GM19397 (cell line): ENCODE results near the gene SMC5.
"Not testable (repeated sequence)": the region's sequence is repeated elsewhere in the genome, so short reads cannot be mapped to it uniquely, and the experiment has no call there.

ENCODE experiments used
- ATAC-seq: cut with Tn5 transposase; IDR thresholded peaks from one replicate; pipeline ENCODE4 v1.9.1; 2021; ENCODE audit warnings: mild to moderate bottlenecking, moderate library complexity; ENCODE audit not compliant: unreplicated experiment

The SMC5 gene

DNA sequence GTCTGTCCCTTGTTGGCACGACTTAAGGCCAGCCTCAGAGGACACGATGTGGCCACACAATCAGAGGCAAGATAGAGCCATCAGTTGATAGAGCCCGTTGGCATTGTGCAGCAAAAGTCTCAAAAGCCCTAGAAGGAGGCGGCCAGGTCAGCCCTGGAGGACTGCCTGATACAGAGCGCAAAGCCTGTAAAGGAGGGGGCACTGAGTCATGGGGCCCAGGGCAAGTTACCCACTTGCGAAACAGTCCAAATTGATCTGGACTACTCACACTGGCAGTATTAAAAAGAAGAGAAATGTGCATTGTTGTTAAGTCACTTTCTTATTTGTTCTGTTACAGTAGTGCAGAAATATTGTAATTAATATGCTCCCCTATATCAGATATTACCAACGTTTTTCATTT lies 104.2 kb downstream of the SMC5 start:
- no peak for ATAC-seq

DNA sequence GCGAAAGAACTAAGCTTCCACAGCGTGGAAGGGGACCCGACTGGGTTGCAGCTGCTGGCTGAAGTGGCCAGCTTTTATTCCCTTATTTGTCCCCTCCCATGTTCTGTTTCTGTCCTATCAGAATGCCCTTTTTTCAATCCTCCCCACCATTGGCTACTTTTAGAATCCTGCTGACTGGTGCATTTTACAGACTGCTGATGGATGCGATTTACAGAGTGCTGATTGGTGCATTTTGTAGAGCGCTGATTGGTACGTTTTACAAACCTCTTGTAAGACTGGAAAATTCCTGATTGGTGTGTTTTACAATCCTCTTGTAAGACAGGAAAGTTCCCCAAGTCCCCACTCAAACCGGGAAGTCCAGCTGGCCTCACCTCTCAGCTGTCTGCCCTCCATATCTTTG lies 105.0 kb downstream of the SMC5 start:
- ATAC-seq: no peak

DNA sequence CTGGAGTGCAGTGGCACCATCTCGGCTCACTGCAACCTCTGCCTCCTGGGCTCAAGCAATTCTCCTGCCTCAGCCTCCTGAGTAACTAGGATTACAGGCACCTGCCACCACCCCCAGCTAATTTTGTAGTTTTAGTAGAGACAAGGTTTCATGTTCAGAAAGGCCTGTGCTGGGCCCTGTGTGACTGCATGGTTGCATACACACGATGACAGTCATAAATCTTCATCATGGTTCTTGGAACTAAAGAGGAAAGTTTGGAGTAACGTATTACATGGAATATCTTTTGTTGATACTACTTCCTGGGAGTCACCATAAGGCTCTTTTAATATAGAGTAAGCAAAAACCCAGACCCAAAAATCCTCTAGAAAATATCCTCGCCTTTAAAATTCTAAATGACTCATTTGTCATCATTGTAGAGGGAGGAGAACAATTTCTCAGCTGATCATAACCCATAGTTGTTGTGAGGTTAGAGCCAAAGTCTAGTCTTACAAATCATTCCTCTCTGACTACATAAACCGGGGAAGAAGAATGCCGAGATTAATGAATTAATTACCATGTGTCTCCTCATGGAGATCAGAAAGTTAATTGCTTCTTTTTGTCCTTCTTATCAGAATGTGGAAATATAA lies 108.6 kb downstream of the SMC5 start:
- no peak for ATAC-seq

DNA sequence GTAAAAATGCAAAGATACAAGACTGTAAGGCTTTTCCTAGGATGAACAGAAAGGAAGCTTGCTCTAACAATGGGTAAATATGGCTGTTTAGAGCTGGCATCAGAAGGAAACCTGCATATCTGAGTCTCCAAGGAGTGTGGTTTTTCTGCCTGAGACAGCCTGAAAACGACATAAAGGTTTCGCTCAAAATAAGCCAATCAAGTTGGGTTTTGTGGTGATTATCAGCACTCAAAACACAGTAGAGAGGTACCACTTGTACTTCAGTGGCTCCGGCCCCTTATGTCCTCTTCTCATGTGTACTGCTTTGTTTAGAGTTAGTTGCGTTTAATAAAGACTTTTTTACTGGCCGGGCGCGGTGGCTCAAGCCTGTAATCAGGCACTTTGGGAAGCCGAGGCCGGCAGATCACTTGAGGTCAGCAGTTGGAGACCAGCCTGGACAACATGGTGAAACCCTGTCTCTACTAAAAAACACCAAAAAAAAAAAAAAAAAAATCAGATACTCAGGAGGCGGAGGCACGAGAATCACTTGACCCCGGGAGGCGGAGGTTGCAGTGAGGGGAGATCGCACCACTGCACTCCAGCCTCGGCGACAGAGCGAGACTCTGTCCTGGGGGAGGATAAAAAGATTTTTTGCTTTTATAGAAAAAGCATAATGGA lies 116.3 kb downstream of the SMC5 start:
- ATAC-seq: no peak

DNA sequence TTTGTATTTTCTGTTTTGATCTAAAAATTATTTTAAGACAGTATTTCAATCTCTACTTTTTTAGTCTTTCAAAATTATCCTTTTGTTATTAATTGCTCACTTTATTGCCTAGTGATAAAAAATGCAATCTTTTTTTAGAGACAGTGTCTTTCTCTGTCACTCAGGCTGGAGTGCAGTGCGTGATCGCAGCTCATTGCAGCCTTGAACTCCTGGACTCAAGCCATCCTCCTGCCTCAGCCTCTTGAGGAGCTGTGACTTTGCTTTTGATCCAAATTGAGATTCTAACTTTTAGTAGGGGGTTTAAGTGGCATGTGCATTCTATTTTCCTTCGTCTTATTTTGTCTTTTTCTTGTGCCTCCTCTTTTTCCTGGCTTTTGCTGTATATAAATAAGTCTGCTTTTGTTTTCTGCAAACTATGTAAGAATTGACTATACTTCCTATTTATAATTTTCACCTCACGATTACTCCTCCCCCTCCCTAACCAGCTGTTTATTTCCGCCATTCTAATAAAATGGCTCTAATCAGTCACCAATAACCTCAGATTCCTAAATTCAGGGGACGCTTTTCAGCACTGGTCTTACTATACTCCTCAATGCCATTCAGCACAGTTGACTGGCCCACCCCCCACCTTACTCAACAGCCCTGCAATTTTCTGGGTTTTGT lies 123.4 kb downstream of the SMC5 start:
- no peak for ATAC-seq

DNA sequence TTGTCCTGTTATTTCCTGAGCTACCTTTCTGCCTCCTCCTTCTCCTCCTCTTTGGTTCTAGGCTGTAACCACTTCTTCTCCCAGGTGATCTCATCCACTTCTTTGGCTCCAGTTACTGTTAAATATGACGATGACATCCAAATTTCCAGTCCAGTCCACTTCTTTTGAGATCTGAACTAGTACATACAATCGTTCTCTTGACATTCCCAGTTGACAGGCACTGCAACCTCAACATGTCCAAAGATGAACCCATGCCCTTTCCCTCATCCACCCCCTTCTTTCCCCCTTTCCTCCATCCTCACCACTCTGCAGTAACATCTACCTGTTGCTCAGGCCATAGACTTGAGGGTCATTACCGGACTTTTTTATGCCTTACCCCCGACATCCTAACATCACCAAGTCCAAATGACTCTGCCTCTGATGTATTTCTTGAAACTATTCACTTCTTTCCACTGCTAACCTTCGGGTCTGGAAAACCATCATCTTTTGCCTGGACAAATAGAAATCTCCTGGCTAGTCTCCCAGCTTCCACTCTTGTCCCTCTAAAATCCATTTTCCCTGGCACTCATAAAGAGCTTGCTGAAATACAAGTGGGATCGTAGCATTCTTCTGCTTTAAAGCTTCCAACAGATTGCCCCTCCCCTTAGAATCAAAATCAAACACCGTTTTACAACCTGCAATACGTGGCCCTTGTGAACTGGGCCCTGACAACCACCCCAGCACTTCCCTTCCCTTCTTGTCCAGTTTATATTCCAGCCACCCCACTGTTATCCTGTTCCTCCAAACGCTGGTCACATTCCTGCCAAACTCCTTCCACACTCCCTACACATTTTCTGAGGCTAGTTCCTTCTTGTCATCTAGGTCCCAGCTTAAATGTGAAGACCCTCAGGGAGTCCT lies 124.2 kb downstream of the SMC5 start:
- no peak for ATAC-seq

DNA sequence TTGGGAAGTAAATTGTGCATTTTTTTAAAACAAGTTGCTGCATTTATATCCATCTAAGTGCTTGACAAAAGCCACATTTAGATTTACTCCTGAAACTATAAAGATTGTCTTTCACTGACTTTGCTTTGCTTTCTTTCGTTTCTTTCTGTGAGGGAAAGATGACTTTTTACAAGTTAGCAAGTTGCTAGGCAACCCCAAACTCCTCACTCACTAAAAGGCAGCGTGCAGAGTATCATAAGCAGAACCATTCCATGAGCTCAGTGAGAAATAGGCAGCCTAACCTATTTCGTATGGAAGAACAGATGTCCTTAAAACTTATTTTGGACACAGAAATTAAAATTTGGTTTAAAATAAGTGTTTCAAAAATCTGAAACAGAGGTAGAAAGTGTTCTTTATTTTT lies 126.6 kb downstream of the SMC5 start:
- ATAC-seq: no peak

DNA sequence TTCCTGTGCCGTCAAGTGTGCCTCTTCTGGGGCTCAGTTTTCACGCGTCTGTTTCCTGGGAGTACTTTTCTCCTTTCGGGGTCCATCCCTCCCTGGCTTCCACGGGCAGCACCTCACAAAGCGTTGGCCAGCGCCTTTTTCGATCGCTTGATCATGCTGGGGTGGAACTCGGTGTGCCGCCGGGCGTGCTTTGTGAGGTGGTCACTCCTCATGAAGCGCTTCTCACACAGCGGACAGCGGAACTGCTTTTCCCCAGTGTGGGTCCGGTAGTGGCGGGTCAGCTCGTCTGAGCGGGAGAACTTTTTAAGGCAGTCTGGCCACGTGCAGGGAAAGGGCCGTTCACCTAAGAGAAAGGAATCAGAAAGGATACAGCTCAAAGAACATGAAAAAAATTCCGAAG lies 128.9 kb downstream of the SMC5 start:
- no peak for ATAC-seq

DNA sequence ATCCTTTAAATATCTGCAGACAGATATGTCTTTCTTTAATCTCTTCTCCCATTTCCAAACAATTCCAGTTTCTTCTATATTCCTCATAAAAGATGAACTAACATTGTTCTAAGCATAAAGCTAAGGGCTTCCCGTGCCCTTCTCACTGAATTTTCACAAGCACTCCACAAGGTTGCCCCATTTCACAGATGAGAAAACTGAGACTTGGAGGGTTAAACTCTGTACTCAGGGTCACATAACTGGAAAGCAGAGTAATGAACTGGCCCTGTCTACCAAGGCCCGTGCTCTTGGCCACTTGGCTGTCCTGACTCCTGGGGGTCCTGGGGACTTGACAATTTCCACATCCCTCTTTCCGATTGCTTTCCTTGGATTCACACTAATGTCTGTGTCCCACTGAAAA lies 130.4 kb downstream of the SMC5 start:
- no peak for ATAC-seq

DNA sequence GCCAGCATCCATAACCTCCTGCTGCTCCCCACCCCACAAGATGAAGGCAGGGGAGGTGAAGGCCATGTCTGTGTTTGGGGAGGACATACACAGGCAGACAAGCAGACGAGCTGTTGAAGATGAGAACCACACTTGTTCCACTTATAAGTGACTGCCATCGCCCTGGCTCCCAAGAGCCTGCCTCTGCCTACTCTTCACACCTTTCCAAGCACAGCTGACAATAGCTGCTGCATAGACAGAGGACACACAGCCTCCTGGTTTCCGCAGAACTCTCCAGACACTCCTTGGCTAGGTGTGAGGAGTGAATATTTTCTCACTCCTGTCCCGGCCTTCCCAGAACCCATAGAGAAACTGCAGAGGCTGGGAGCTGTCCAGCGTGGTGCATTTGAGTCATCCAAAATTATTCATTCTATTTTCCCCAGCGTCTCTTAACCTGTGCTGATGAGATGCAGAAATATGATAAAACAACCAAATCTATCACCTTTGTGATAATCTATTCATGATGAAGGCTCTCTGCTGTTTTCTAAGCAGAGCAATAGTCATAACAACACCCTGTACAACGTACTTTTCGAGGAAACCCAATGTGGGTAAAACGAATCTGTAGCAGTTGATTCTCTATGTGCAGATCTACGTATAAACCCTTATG lies 131.0 kb downstream of the SMC5 start:
- ATAC-seq: no peak

DNA sequence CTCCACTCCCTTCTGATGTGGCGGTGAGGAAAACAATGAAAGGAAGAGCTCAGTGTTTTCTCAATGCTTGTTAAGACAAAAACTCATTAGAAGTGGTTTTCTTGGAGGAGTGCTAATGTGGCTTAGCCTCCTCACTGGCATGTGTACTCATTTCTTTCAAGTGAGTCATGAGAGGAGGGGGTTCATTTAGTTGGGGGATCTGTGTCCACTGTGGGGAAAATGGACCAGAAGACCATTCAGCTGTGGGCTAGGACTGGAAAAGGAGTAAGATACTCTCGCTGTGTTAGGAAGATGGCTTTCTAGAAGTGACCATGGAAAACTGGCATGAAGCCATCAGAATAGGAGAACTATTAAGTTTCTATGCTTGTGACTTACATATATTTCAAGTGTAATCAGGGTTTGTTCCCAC lies 132.2 kb downstream of the SMC5 start:
- ATAC-seq: no peak

DNA sequence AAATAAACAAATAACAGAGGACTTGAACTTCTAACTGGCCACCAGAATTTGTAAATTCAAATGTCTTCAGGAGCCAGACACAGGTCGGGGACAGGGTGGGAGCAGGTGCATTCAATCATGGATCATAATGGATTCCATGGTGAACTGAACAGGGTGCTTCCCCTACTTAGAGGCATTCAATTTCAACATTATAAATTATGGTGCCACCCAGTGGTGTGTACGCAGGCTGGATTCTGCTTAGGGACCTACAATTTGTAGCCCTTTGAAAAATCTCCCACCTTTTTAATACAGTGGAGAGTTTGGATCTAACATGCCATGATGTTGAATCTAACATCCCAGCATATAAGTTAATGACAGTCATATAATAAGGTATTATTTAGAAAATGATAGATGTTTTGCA lies 133.4 kb downstream of the SMC5 start:
- ATAC-seq: no peak

DNA sequence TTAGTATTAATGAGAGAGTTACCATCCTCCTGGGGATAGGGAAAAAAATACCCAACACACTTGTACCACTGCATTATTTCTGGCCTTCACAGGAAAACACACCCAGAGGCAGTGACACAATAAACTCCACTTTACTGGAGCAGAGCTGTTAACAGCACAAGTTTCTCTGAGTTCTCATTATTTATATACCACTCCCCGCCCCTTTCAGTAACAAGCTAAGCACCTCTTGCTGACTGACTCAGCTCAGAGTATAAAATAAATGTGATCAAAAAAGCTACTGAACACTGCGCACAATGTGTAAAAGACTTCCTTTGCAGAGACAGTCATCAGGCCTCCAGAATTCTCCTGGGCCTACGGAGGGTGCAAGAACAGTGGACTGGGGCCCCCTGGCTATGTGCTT lies 134.1 kb downstream of the SMC5 start:
- no peak for ATAC-seq

DNA sequence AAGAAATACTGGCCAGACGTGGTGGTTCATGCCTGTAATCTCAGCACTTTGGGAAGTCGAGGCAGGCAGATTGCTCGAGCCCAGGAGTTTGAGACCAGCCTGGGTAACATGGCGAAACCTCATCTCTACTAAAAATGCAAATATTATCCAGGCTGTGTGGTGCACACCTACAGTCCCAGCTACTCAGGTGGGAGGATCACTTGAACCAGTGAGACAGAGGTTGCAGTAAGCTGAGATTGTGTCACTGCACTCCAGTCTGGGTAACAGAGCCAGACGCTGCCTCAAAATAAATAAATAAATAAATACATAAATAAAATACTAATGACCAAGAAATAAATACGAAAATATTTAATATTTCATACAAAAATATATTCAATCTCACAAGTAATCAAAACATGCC lies 136.9 kb downstream of the SMC5 start:
- ATAC-seq: no peak

DNA sequence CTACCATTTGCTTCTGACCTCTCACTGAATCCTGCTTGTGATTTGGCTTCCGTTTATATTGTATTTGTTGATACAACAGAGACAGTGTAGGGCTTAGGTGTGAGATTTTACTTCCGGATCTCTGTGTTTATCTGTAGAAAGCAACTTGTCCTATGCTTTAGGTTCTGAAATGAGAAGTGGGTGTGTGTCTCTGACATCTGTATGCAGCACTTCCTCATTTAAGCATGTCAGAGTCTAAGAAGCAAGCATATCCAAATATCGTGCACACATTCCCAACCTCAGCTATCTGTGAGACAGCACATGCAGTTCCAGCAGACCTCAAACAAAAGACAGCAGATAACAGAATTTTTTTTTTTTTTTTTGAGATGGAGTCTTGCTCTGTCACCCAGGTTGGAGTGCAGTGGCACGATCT lies 139.4 kb downstream of the SMC5 start:
- ATAC-seq: peak; percentile 98

DNA sequence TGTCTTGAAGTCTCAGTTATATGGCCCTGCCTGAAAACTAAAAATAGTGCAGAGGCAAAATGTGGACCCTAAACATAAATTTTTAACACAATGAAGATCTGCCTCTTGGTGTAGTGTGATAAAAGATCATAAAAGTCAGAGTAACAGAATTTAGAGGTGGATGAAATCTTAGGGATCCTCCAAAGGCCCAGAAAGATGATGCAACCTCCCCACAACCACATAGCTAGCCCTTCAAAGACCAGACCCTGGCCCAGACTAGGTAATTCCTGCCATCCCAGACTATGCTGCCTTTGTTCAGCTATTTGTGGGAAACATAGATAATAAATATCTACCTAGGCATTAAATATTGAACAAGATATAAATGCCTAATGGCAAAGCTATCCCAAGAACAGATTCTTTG lies 140.4 kb downstream of the SMC5 start:
- no peak for ATAC-seq

DNA sequence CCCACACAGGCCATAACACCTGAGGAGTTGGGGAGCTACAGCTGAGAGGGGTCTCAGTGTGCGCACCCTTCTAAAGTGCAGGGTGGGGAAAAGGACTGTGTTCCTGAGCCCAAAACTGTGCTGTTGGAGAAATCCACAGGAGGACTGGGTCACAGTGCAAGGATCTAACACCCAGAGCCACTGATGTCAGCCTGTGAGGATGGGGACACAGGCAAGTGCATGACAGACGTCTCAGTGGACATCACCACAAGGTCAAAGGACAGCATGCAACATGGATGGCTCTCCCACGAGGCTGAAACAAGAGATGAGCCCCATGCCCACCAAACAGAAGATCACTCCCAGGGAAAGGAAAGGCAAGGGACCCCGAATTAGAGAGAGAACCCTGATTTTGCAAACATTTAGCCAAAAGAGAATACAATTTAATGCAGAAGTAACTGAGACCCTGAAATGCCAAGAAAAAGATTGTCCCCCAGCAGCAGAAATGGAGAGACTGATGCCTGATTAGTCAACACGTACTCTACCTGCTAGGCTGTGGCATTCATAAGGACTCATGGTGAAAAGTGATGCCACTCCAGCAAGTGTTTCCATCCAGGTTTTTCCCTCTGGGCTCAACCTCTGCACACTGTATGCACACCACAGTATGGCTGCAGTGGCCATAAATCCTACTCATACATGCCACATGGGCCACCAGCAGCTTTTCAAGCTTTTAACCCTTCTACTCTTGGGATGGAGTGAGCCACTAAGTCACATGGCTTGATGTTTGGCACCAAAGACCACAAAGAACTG lies 141.5 kb downstream of the SMC5 start:
- no peak for ATAC-seq

DNA sequence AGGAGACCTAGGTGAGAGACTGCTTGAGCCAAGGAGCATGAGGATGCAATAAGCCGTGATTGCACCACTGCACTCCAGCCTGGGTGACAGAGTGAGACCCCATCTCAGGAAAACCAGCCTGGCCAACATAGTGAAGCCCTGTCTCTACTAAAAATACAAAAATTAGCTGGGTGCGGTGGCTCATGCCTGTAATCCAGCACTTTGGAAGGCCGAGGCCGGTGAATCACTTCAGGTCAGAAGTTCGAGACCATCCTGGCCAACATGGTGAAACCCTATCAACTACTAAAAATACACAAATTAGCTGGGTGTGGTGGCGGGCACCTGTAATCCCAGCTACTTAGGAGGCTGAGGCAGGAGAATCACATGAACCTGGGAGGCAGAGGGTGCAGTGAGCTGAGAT lies 142.5 kb downstream of the SMC5 start:
- ATAC-seq: not testable (repeated sequence)

DNA sequence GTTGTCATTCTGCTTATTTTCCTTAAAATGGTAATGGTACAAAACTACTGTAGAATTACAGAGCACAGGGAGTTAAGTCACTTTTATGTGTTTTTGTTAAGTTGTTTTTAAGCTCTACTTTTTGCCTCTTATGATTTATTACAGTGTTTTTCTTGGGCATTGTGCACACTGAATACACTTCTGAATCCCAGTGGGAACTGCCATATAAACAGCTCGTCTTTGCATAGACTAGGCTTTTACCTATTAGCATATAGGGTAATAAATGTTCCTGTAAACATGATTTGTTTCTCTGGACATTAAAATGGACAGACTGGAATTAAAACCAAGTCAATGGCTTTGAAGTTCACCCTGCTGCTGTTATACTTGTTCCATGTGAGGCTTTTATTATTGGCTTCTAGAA lies 143.4 kb downstream of the SMC5 start:
- ATAC-seq: no peak

DNA sequence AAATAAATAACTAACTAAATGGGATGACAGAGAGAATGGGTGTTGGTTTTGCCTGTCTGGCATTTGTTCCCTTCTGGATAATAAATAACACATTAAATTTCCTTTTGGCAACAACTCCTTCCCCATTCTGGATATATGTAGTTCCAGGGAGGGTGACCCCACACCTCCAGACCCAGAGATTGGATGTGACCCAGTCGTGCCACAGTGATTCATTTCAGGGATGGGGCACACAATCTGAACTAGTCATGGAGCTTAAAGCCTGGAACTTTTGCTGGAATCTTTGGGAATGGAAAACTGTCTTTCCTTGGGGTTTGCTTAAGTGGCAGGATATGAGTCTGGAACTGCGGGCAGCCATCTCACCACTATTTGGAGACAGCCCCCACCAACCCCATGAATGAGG lies 144.4 kb downstream of the SMC5 start:
- ATAC-seq: no peak
